ENCODE results near the gene NTRK3.

NTRK3 gene

GRCh38 chr15:88274553-88275460, 18.3 kb upstream of the NTRK3 start:
- peak; percentile 87 for TF ChIP-seq CTCF (conservative IDR thresholded peaks at IDR 0.05; ENCODE audit: low read length)

GRCh38 chr15:88272421-88272820, 15.9 kb upstream of the NTRK3 start:
- no peak for DNase-seq (ENCODE audit: low read depth)
- no peak for TF ChIP-seq CTCF (conservative IDR thresholded peaks at IDR 0.05; ENCODE audit: low read length)

More at GRCh38 chr15:88274553-88275460, 18.3 kb upstream of the NTRK3 start:
- H3K4me3 ChIP-seq (ENCODE audit: low read length) = no peak overlapping the region
- peak; percentile 59 for DNase-seq (ENCODE audit: low read depth)

DNA sequence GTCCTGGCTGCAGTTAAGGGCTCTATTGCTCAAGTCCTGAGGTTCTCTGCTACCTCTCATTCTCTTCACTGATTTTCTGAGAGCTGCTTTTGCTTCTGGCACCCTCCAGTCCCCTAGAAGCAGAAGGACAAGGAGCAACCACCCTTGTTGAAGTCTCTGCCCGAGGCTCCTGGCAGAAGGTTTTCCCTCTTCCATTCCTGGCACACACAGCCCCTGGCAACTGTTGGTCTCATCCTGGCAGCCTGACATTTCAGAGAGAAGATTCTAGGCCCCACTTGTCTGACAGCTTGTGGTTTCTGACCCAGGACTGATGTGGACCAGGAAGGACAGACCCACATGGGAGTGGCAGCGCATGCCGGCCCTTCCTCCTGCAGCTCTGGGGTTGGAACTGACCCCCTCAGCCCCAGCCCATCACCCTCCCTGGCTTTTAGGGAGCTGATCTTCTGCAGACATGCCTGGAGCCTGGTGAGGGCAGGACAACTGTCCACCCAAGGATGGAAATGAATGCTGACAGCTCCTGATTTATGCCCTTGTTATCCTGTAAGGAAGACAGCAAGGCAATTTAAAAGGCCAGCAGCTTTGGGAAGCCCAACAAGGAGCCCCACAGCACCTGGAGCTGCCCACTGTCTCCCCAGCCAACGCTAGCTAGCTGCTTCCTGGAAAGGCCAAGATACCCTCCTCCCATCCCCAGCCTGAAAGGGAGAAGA, 13.0 kb upstream of the NTRK3 start:
- H3K4me3 ChIP-seq (ENCODE audit: low read length) = no peak overlapping the region
- DNase-seq (ENCODE audit: low read depth) = no peak
- no peak for TF ChIP-seq CTCF (conservative IDR thresholded peaks at IDR 0.05; ENCODE audit: low read length)

More at GRCh38 chr15:88272421-88272820, 15.9 kb upstream of the NTRK3 start:
- no peak overlapping the region for H3K4me3 ChIP-seq (ENCODE audit: low read length)

- H3K4me3 ChIP-seq (ENCODE audit: low read length) = no peak overlapping the region
- no peak for DNase-seq (ENCODE audit: low read depth)
- no peak for TF ChIP-seq CTCF (conservative IDR thresholded peaks at IDR 0.05; ENCODE audit: low read length)
Observed at GRCh38 chr15:88267720-88268119, 11.2 kb upstream of the NTRK3 start.

DNA sequence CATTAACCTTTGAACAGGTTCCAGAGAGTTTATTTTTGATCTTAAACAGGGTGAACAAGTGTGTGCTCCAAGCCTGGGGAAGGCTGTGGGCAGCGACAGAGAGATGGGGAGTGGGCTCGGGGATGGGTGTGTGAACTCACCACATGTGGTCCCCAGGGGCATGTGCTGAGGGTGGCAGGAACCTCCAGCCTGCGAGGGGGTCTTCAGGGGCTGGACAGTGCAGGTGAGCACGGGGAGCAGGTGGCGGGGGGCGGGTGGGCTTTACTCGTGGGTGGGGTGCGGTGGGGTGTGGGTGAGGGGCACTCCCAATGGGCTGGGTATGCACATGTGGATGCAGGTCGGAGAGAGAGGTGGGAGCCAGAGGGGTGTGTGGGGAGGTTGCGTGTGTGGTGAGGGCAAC, 9.6 kb upstream of the NTRK3 start:
- no peak for TF ChIP-seq CTCF (conservative IDR thresholded peaks at IDR 0.05; ENCODE audit: low read length)
- no peak for DNase-seq (ENCODE audit: low read depth)
- no peak overlapping the region for H3K4me3 ChIP-seq (ENCODE audit: low read length)

DNA sequence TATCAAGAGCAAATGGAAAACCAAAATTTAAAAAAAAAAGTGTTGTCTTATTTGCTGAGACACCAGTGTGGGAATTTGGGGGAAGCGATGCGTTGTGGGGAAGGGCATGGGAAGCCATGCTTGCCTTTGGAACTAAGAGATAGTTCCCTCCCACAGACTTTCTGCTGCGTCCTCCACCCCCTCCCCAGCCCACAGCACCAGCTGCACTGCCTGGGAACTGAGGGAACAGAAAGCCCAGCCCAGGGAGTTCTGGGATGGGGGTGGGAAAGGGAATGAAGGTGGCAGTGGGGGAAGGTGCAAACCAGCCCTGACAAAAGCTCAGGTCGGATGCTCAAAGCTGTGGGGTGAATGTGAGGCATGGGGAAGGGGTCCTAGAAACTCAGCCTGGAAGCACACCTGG, 8.1 kb upstream of the NTRK3 start:
- no peak for DNase-seq (ENCODE audit: low read depth)
- no peak for TF ChIP-seq CTCF (conservative IDR thresholded peaks at IDR 0.05; ENCODE audit: low read length)
- no peak overlapping the region for H3K4me3 ChIP-seq (ENCODE audit: low read length)

All from AG10803 (cell line).